ENCODE data around the gene PLVAP.

Gene PLVAP

GRCh38 chr19:17325881-17326594 lies 51.1 kb downstream of the PLVAP start:
- Mint-ChIP-seq H3K9me3 (no peaks in the 10 kb centered on the region), H3K27me3 (no peaks in the 10 kb centered on the region), H3K4me3 (no peak overlapping the region), H3K4me1 (peaks cover 12% of the 10 kb centered on the region), H3K36me3 (ENCODE audit: insufficient read depth) (peaks cover 2% of the 10 kb centered on the region), H3K27ac (ENCODE audit: low read depth) (no peak overlapping the region)
- no peak for DNase-seq (ENCODE audit: low spot score in 2 of 2)
- no peak for ATAC-seq (replicated peaks; ENCODE audit: extremely low read depth, poor library complexity, severe bottlenecking)

- no peak for DNase-seq (ENCODE audit: low spot score in 2 of 2)
- H3K27me3 Mint-ChIP-seq: no peaks in the 10 kb centered on the region
- H3K9me3 Mint-ChIP-seq: no peaks in the 10 kb centered on the region
- no peak overlapping the region for H3K27ac Mint-ChIP-seq (ENCODE audit: low read depth)
- ATAC-seq (replicated peaks; ENCODE audit: extremely low read depth, poor library complexity, severe bottlenecking): no peak
- H3K4me1 Mint-ChIP-seq: peaks cover 12% of the 10 kb centered on the region
- peaks cover 10% of the 10 kb centered on the region for H3K36me3 Mint-ChIP-seq (ENCODE audit: insufficient read depth)
- H3K4me3 Mint-ChIP-seq: no peak overlapping the region
Measured at GRCh38 chr19:17325133-17325532, 52.0 kb downstream of the PLVAP start.

- H3K9me3 Mint-ChIP-seq: no peaks in the 10 kb centered on the region
Measured at GRCh38 chr19:17324357-17325114, 52.6 kb downstream of the PLVAP start.

GRCh38 chr19:17323964-17324332 lies 53.2 kb downstream of the PLVAP start:
- no peak overlapping the region for H3K27ac Mint-ChIP-seq (ENCODE audit: low read depth)
- H3K36me3 Mint-ChIP-seq (ENCODE audit: insufficient read depth): peaks cover 20% of the 10 kb centered on the region
- ATAC-seq (replicated peaks; ENCODE audit: extremely low read depth, poor library complexity, severe bottlenecking) (no peak), DNase-seq (ENCODE audit: low spot score in 2 of 2) (no peak)
- H3K4me1 Mint-ChIP-seq: peaks cover 7% of the 10 kb centered on the region
- no peak overlapping the region for H3K4me3 Mint-ChIP-seq
- H3K27me3 Mint-ChIP-seq: no peaks in the 10 kb centered on the region
- H3K9me3 Mint-ChIP-seq: no peaks in the 10 kb centered on the region

More at GRCh38 chr19:17324357-17325114, 52.6 kb downstream of the PLVAP start:
- no peaks in the 10 kb centered on the region for H3K27me3 Mint-ChIP-seq
- H3K4me1 Mint-ChIP-seq: peaks cover 12% of the 10 kb centered on the region
- H3K27ac Mint-ChIP-seq (ENCODE audit: low read depth): no peak overlapping the region
- no peak for DNase-seq (ENCODE audit: low spot score in 2 of 2)
- ATAC-seq (replicated peaks; ENCODE audit: extremely low read depth, poor library complexity, severe bottlenecking): no peak
- H3K36me3 Mint-ChIP-seq (ENCODE audit: insufficient read depth): peaks cover 15% of the 10 kb centered on the region
- no peak overlapping the region for H3K4me3 Mint-ChIP-seq

GRCh38 chr19:17323300-17323963 lies 53.7 kb downstream of the PLVAP start:
- Mint-ChIP-seq H3K4me3 (no peak overlapping the region), H3K36me3 (ENCODE audit: insufficient read depth) (peaks cover 20% of the 10 kb centered on the region), H3K4me1 (peaks cover 7% of the 10 kb centered on the region), H3K27me3 (no peaks in the 10 kb centered on the region), H3K9me3 (no peaks in the 10 kb centered on the region), H3K27ac (ENCODE audit: low read depth) (peak overlapping the region; percentile 64)
- DNase-seq (ENCODE audit: low spot score in 2 of 2) (no peak), ATAC-seq (replicated peaks; ENCODE audit: extremely low read depth, poor library complexity, severe bottlenecking) (no peak)

- peak overlapping the region; percentile 64 for H3K27ac Mint-ChIP-seq (ENCODE audit: low read depth)
- H3K4me3 Mint-ChIP-seq: no peak overlapping the region
- no peak for DNase-seq (ENCODE audit: low spot score in 2 of 2)
- H3K27me3 Mint-ChIP-seq: no peaks in the 10 kb centered on the region
- H3K9me3 Mint-ChIP-seq: no peaks in the 10 kb centered on the region
- ATAC-seq (replicated peaks; ENCODE audit: extremely low read depth, poor library complexity, severe bottlenecking): no peak
- H3K36me3 Mint-ChIP-seq (ENCODE audit: insufficient read depth): peaks cover 21% of the 10 kb centered on the region
- peaks cover 7% of the 10 kb centered on the region for H3K4me1 Mint-ChIP-seq
Measured at GRCh38 chr19:17322854-17323253, 54.3 kb downstream of the PLVAP start.

GRCh38 chr19:17321655-17322489 lies 55.3 kb downstream of the PLVAP start:
- no peaks in the 10 kb centered on the region for H3K9me3 Mint-ChIP-seq
- peaks cover 25% of the 10 kb centered on the region for H3K36me3 Mint-ChIP-seq (ENCODE audit: insufficient read depth)
- DNase-seq (ENCODE audit: low spot score in 2 of 2): no peak
- H3K4me1 Mint-ChIP-seq: peaks cover 7% of the 10 kb centered on the region
- peak overlapping the region; percentile 35 for H3K4me3 Mint-ChIP-seq
- H3K27me3 Mint-ChIP-seq: no peaks in the 10 kb centered on the region
- no peak for ATAC-seq (replicated peaks; ENCODE audit: extremely low read depth, poor library complexity, severe bottlenecking)
- no peak overlapping the region for H3K27ac Mint-ChIP-seq (ENCODE audit: low read depth)

- Mint-ChIP-seq H3K27me3 (no peaks in the 10 kb centered on the region), H3K27ac (ENCODE audit: low read depth) (no peak overlapping the region), H3K9me3 (no peaks in the 10 kb centered on the region), H3K4me3 (no peak overlapping the region), H3K4me1 (peaks cover 13% of the 10 kb centered on the region), H3K36me3 (ENCODE audit: insufficient read depth) (peaks cover 33% of the 10 kb centered on the region)
- no peak for DNase-seq (ENCODE audit: low spot score in 2 of 2)
- ATAC-seq (replicated peaks; ENCODE audit: extremely low read depth, poor library complexity, severe bottlenecking): no peak
Measured at GRCh38 chr19:17320435-17320834, 56.7 kb downstream of the PLVAP start.

GRCh38 chr19:17319473-17320238 lies 57.5 kb downstream of the PLVAP start:
- ATAC-seq (replicated peaks; ENCODE audit: extremely low read depth, poor library complexity, severe bottlenecking) (no peak), DNase-seq (ENCODE audit: low spot score in 2 of 2) (no peak)
- no peak overlapping the region for H3K27ac Mint-ChIP-seq (ENCODE audit: low read depth)
- peaks cover 33% of the 10 kb centered on the region for H3K36me3 Mint-ChIP-seq (ENCODE audit: insufficient read depth)
- no peaks in the 10 kb centered on the region for H3K27me3 Mint-ChIP-seq
- no peak overlapping the region for H3K4me3 Mint-ChIP-seq
- no peaks in the 10 kb centered on the region for H3K9me3 Mint-ChIP-seq
- peaks cover 13% of the 10 kb centered on the region for H3K4me1 Mint-ChIP-seq

GRCh38 chr19:17318966-17319365 lies 58.2 kb downstream of the PLVAP start:
- Mint-ChIP-seq H3K27ac (ENCODE audit: low read depth) (no peak overlapping the region), H3K27me3 (no peaks in the 10 kb centered on the region), H3K36me3 (ENCODE audit: insufficient read depth) (peaks cover 36% of the 10 kb centered on the region), H3K9me3 (no peaks in the 10 kb centered on the region), H3K4me3 (no peak overlapping the region), H3K4me1 (peaks cover 13% of the 10 kb centered on the region)
- DNase-seq (ENCODE audit: low spot score in 2 of 2) (no peak), ATAC-seq (replicated peaks; ENCODE audit: extremely low read depth, poor library complexity, severe bottlenecking) (no peak)

GRCh38 chr19:17314007-17314593 lies 63.0 kb downstream of the PLVAP start:
- DNase-seq (ENCODE audit: low spot score in 2 of 2): no peak
- no peak for ATAC-seq (replicated peaks; ENCODE audit: extremely low read depth, poor library complexity, severe bottlenecking)
- no peaks in the 10 kb centered on the region for H3K9me3 Mint-ChIP-seq
- peaks cover 34% of the 10 kb centered on the region for H3K36me3 Mint-ChIP-seq (ENCODE audit: insufficient read depth)
- H3K27ac Mint-ChIP-seq (ENCODE audit: low read depth): no peak overlapping the region
- H3K4me1 Mint-ChIP-seq: peaks cover 37% of the 10 kb centered on the region
- H3K4me3 Mint-ChIP-seq: no peak overlapping the region
- no peaks in the 10 kb centered on the region for H3K27me3 Mint-ChIP-seq

All from central memory CD8-positive, alpha-beta T cell (primary cell).